ENCODE data around the gene SAG. TPM values are rescaled to one million over a fixed set of nuclear protein-coding genes. Genes with fewer than 3 reads are reported as not detected.
A peak's percentile ranks its signal among the peaks of the same experiment; 100 is the strongest.
"Not testable (repeated sequence)": the region's sequence is repeated elsewhere in the genome, so short reads cannot be mapped to it uniquely, and the experiment has no call there.

SAG gene
- polyA plus RNA-seq, 12 donors = 0.04 to 0.27 (median 0.07) TPM; not detected in 3

DNA sequence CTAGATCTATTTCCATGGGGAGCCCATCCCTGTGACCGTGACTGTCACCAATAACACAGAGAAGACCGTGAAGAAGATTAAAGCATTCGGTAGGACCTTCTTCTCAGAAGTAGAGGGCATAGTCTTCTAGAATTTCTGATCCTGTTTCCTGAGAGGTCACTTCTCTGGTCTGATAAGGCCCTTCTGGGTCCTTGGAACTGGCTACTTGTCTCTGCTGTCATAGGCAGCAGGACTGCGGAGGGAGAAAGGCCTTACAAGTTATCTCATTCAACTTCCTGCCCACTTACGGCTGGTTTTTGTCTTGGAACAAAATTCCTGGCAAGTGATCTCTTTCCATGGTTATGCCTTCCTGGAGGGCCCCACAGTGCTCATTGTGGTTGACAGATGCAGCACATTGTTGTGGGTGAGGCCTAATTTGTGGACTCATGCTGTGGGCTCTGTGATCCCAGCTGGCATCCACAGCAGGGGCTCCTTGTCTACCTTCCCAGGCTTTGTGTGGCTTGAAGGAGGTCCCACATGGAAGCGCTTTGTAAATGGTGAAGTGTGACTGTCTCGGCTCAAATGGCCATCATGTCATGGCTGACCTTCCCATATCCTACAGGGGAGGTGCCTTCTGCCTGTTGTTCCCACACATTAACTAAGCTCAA lies 22.0 kb downstream of the SAG start:
- no peak for DNase-seq

DNA sequence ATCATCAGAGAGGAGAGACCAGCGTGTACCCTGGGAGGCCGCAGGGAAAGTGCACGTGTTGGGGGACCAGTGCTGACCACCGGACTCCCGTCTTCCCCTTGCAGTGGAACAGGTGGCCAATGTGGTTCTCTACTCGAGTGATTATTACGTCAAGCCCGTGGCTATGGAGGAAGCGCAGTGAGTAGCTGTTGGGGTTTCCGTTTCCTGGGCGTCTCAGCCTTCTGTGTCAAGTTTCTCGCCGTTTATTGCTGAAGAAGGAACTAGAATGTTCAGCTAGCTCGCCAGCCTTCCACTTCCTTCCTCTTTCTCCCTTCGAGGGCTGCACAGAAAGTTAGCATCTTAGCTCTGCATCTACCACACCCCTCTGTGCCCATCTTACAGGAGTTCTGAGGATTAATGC lies 23.9 kb downstream of the SAG start:
- peak; percentile 37 for DNase-seq

DNA sequence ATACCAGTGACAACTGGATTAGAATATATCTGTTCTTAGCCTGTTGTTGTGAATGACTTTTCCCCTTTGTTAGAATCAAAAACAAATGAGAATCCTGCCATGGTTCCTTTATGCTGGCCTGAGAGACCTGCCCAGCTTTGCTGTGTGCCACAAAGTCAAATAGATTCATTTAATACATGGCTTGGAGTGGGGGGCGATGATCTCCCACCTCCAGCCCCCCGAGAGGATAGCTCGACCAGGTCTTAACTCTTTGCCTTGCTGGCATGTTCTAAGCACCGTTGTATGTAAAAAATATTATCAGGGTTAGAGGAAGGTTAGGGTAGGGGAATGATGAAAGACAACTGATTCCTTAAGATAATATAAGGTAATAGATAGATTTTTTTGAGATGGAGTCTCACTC lies 24.5 kb downstream of the SAG start:
- DNase-seq = no peak

DNA sequence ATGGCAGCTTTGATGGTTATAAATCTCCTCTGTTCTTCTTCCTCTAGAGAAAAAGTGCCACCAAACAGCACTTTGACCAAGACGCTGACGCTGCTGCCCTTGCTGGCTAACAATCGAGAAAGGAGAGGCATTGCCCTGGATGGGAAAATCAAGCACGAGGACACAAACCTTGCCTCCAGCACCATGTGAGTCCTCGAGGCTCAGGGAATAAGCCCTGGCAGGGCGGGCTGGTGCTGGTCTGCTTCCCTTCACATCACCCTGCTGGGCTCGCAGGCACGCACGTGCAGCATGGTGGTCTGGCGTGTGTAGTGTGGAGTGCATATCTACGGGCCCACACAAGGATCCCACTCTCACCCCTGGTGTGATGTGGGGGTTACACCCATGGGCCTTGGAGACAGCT lies 27.3 kb downstream of the SAG start:
- no peak for DNase-seq

DNA sequence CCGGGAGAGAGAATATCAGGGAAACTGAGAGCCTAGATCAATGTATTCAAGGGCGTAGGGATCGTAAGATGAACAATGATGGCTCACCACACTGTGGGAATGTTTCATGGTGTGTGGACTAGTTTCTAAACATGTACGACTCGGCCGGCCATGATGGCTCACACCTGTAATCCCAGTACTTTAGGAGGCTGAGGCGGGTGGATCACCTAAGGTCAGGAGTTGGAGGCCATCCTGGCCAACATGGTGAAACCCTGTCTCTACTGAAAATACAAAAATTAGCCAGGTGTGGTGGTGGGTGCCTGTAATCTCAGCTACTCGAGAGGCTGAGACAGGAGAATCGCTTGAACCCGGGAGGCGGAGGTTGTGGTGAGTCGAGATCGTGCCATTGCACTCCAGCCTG lies 28.5 kb downstream of the SAG start:
- not testable (repeated sequence) for DNase-seq

DNA sequence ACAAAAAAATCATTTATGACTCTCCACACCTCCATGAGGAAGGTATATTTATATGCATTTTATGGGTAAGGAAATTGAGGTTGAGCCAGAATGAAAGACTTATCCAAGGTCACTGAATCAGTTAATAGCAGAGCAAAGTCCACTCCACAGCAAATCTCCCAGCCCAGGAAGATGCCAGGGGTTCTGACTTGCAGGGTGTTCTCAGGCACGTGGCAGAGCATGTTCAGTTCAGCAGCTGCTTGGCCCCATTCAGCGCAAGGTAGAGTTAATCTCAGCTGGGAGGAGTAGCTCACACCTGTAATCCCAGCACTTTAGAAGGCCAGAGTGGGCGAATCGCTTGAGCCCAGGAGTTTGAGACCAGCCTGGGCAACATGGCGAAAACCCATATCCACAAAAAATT lies 28.9 kb downstream of the SAG start:
- DNase-seq = no peak

DNA sequence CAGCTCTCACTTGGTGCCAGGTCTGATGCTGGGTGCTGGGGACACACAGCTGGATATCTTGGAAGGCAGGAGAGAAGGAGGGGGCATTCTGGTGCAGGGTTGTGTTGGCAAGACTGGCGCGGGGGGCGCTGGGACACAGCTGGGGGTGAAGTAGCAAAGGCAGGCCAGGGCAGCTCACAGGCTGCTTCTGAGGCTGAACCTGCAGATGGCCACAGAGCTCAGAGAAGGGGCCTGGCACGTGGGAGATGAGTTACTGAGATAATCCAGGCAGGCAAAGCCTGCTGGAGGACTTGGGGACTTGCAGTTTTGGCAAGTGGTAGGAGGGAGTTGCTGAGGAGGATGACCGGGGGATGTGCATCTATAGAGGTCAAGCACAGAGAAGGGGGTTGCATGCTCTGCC lies 30.4 kb downstream of the SAG start:
- no peak for DNase-seq

DNA sequence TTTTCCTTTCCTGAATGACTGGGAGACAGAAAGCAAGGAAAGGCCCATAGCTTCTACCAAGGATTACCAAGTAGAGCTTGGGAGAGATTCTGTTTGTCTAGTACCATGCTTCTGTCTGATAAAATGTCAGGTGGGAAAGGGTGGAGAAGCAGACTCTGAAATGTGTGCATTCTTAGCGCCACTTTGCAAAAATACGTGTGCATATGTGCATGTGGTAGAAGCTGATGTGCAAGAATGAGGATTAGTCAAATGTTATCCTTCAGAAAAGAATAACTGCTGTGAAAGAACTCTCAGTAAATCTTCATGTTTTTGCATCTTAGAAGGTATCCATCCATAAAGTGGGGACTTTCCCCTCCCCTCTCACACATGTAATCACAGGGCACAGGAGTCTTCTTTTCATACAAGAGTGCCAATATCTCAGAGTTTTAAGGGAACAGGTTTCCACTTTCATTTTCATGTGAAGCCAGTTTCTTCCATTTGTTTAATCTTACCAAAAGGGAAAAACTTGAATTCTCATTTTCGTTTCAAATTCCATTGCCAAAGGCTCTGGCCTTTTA lies 31.3 kb downstream of the SAG start:
- no peak for DNase-seq

DNA sequence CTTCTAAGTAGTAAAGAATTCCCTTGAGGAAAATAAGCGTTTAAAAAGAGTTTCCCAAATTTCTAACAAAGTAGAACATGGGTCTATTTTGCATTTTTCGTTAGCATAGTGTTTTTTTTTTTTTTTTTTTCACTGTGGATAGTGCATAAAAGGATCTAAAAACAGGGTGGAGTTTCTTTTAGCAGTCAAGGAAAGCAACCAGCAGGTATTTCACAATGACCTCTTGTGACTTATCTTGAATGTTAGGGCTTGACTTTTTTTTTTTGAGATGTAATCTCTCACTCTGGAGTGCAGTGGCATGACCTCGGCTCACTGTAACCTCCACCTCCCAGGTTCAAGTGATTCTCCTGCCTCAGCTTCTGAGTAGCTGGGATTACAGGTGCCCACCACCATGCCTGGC lies 31.8 kb downstream of the SAG start:
- no peak for DNase-seq

DNA sequence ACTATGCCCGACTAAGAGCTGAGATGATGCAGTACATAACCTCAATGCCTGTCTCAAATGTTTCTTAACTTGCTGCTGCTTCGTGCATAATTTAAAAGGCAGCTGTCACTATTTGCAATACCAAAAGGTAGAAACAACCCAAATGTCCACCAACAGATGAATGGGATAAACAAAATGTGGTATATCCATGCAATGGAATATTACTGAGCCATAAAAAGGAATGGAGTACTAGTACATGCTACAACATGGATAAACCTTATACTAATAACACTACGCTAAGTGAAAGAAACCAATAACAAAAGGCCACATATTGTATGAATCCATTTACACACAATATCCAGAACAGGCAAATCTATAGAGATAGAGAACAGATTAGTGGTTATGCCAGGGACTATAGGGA lies 33.7 kb downstream of the SAG start:
- DNase-seq = no peak

DNA sequence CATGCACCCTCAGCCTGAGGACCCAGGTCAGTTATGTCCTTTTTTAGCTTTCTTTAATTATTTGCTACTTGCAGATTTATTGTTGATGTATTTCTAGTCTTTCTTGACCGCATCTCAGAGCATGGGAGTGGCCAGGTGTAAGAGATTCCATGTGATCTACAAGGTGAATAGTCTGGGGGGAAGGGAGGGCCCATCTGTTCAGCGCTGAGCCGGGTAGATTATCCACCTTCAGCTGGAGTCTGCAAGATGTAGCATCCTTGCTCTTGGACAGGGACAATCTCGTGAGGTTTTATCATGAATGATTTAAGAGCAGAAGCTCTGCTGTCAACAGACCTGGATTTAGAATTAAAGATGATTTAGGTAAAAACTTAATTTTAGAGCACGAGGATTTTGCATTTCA lies 34.7 kb downstream of the SAG start:
- no peak for DNase-seq

DNA sequence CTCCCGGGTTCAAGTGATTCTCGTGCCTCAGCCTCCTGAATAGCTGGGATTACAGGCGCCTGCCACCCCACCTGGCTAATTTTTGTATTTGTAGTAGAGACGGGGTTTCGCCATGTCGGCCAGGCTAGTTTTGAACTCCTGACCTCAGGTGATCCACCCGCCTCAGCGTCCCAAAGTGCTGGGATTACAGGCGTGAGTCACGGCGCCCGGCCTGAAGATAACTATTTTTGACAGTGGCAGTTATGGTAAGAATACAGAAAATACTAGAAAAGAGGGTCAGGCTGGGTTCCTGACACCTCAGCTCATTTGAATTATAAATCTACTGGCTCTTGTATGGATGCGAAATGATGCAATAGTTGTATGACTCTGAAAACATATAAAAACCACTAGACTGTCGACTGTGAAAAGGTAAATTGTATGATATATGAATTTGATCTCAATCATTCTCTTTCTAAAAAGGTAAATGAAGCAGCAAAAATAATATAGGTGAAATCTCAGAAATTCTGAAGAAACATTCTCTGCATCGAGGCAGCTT lies 35.6 kb downstream of the SAG start:
- no peak for DNase-seq

DNA sequence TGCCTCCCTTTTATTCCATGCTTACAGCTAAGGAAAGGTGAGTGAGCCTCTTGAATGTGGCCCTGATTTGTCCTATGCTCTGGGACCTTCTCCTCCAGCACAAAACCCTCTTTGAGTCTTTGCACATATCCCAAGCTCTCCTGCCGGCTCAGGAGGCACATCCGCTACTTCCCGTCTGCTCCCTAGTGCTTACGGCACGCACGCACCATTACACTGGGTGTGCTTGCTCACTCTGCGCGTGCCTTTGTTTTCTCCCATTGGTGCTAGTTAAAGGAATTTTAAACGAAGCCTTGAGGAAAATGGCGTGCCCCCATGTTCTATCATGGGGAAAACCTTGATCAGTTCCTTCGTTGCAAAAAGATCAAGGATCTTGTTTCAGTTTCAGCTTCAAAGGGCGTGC lies 38.8 kb downstream of the SAG start:
- DNase-seq = no peak

DNA sequence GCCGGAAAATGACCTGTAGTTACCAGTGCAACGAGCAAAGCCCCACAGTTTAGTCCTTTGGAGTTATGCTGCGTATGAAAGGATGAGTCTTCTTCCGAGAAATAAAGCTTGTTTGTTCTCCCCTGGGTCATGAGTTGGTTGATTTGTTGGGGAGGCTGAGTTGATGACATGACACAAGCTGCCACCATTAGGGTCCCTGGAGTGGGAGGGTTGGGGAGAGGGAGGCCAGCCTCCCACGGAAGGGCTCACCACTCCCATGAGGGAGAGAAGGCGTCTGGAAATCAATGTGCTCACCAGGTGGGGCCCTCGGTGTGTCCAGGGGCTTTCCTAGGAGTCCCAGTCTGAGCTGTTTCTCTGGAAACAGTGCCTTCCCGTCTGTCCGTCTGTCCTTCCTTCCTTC lies 39.3 kb downstream of the SAG start:
- no peak for DNase-seq

DNA sequence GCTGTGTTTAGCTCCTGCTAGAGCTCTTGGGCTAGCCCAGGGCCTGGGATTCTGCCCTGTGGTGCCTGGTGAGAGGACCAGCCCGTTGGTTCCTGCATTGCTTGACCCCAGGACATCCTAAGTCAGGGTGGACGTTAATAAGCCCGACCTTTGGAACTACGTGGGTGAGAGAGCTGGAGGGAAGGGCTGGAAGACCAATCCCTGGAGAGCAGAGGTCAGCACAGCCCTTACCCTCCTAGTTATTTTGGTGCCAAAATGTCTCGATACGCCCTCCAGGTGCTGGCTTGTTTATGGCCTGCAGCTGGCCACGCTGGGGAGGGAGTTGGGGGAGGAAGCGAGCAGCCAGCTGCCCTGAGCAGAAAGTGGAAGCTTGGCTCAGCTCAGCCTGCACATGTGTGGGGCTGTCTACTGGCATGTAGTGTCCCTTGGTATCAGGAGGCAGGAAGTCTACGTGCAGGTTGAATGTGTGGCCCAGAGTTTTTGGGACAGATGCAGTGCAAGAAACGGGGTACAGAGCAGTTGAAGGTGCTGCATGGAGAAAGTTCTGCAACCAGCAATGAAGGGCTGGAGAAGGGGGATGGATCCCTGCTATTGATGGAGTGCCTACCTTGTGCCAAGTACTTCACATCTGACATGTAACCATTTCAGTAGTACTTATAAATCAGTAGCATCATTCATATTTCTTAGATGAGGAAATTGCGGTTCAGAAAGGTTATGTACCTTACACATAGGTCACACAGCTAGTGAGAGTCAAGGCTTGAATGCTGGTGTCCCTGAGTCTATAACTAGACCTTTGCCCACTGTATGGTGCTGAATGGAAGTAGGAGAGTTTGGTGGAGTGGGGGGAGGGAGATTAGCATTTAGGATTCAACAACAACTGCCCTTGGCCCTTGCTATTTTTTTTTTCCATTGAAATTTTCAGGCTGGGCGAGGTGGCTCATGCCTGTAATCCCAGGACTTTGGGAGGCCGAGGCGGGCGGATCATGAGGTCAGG lies 41.7 kb downstream of the SAG start:
- peak; percentile 68 for DNase-seq

DNA sequence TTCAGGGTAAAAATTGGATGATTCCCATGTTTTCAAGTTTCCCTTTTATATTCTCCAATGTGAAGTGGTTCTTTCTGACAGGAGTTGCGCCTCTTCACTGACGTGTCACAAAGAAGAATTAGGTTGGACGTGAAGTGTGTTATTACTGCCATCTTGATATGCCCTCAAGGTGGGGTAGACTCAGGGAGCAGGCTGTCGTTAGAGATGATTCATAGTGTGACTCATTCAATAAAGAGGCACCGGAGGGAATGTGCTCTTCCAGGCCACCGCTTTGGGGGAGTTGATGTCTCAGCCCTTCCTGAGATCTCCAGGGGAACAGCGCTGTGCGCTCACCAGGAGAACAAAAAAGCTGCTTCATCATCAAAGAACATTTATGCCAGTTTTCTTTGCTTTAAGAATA lies 43.1 kb downstream of the SAG start:
- no peak for DNase-seq

DNA sequence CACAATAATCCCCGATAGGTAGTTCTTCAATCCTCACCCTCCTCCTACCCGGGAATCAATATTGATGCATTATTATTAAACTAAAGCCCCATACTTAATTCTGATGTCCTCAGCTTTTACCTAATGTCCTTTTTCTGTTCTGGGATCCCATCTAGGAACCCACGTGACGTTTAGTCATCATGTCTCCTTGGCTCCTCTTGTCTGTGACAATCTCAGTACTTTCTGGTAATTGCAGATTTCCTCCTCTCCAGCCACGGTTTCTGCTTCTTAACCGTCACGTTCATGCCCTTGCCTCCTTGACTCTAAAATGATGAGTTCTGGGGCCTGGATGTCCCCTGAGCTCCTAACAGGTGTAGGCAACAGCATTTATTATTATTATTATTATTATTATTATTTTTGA lies 43.8 kb downstream of the SAG start:
- no peak for DNase-seq

DNA sequence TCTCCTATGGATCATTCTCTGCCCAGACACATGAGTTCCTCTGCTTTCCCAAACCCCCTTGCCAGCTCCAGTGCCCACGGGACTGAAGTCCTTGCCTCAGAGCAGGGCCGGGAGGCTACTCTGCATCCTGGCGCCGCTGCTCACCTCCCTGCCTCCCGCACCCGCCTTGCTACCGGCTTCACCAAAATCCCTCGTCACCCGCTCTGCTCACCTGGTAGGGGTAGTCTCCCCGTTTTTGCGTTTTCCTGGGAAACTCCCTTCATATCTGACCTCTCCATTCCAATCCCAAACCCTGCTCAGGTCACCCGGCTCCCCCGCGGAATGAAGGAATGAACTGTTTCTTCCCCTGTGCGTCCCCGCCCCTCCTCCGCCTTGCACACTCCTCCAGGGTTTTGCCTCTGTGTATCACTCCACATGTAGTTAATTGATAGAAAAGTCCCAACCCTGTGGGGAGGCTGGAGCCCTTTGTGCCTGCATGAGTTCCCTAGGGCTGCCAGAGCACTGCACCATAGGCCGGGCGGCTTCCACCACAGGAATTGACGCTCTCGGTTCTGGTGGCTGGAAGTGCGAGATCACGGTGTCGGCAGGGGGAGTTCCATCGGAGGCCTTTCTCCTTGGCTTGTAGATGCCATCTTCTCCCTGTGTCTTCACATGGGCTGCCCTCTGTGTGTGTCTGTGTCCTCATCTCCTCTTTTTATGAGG lies 44.7 kb downstream of the SAG start:
- DNase-seq = no peak

DNA sequence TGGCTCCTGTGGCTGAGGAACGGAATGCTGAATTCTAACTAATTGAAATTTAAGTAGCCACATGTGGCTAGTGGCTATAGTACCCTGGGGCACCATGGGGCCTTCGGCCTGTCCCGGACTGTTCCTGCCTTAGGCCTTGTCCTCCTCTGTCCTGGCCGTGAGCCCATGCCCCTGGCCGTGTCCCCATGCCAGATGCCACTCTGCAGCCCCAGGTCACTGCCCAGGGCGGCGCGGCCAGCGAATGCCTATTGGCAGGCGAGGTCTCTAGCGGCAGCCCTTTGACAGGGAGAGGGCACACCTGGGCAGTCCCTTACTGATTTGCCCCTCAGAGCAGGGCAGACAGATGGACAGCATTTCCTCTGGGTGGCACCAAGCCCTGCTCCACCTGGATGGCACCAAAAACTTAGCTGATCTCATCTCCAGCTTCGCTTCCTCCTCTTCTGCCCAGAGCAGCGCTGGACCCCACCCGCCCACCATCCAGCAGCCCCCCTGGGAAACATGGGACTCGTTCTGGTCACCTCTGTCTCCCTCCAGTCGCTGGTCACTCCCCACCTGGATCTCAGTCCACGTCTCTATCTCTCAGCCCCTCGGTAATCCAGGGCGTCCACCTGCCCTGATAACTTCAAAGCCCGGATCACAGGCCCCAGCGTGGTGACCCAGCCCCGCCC lies 45.6 kb downstream of the SAG start:
- no peak for DNase-seq

DNA sequence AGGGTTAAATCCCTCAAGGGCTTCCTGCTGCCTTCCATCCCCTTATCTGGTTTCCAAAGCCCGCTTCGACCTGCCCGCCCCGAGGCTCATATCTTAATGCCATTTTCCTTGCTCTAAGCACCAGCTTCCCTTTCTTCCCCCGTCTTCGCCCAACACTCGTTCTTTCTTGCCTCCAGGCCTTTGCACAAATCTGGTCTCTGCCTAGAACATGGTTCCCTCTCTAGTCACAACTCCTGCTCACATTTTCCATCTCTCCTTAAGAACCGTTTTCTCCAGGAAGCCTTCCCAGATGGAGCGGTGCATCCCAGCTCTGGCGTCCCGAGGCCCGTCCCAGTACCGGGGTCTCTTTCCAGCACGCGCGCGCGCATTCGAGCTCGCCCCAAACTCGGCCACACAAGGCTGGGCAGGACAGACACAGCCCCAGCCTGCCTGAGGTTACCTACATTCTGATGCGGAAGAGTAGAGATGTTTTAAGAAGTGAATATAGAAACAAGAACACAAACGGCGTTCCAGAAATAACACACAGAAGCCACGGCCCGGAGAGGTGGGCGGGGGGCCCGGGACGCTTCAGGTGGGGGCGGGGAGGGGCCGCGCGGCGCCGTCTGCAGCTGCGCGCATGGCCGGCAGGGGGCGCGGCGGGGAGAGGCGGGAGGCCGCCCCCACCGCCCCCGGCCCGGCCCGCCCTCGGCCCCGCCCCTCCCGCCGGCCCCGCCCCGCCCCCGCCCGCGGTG lies 46.3 kb downstream of the SAG start, which contains the start of gene DGKD:
Gene DGKD, plus strand, starts transcription at position 726 of the 731 bp plus-strand sequence. CDS start 25 bp downstream, outside the sequence.
- peak; percentile 59 for DNase-seq

DNA sequence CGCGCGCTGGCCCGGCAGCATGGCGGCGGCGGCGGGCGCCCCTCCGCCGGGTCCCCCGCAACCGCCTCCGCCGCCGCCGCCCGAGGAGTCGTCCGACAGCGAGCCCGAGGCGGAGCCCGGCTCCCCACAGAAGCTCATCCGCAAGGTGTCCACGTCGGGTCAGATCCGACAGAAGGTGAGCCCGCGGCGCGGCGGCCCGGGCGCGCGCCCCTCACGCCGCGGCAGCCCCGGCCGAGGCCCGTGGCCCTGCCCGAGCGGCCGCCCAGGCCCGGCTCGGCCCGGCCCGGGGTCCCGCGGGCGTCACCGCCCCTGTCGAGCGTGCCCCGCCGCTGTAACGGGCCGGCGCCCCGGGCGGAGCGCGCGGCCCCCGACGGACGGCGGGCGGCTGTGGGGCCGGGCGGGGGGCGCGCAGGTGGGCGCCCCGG lies 46.9 kb downstream of the SAG start:
- DNase-seq = no peak
